WTC11 (cell line): Measurements from ENCODE around the gene LASP1NB.

ENCODE experiments used
- CBFB ChIP-seq: sonication (generic); formaldehyde crosslinking; IDR thresholded peaks from 2 replicates; pipeline ENCODE4 v1.8.1; 2022; ENCODE audit warnings: mild to moderate bottlenecking, low read depth, missing genetic modification reagents
- TF ChIP-seq, protein P1 (sequence below): fragments of 250-450 bp; sonication (Bioruptor Pico); IDR thresholded peaks from 2 replicates; pipeline ENCODE4 v1.9.0; 2021; ENCODE audit warnings: moderate library complexity, mild to moderate bottlenecking, inconsistent platforms, borderline replicate concordance
- TF ChIP-seq, protein P2 (sequence below): fragments of 200-600 bp; IDR thresholded peaks from 2 replicates; pipeline ENCODE4 v1.8.0; 2022; ENCODE audit warnings: antibody characterized with exemption

DNA sequence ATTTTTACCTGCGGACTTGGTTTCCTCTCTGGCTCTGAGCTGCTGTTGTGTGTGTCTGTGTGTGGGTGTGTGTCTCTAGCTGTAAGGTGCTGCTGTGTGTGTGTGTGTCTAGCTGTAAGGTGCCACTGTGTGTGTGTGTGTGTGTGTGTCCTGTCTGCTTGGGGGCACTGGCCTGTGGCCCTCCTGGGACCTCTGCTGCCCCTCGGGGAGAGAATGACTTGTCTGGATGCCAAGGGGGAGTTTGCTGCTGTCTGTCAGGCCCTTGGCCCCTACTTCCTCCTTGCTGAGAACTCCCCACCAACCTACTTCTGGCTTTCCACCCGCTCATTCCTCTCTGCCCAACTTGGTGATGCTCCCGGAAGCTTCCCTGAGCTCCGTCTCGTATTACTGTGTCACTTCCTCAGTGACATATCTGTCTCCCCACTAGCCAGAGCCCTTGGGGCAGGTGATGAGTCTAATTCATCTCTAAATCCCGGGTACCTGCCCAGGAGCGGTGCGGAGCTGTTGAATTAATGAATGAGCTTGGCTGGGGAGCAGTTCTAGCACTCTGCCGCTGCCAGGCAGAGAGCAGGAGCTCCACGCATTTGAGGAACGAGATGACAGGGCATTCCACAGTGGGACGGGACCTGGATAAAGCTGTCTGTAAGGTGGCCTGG, 3.5 kb upstream of the LASP1NB start:
- TF ChIP-seq, protein P1, sequence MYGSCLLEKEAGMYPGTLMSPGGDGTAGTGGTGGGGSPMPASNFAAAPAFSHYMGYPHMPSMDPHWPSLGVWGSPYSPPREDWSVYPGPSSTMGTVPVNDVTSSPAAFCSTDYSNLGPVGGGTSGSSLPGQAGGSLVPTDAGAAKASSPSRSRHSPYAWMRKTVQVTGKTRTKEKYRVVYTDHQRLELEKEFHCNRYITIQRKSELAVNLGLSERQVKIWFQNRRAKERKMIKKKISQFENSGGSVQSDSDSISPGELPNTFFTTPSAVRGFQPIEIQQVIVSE (CRISPR knock-in tag), result no peak
- TF ChIP-seq, protein P2, sequence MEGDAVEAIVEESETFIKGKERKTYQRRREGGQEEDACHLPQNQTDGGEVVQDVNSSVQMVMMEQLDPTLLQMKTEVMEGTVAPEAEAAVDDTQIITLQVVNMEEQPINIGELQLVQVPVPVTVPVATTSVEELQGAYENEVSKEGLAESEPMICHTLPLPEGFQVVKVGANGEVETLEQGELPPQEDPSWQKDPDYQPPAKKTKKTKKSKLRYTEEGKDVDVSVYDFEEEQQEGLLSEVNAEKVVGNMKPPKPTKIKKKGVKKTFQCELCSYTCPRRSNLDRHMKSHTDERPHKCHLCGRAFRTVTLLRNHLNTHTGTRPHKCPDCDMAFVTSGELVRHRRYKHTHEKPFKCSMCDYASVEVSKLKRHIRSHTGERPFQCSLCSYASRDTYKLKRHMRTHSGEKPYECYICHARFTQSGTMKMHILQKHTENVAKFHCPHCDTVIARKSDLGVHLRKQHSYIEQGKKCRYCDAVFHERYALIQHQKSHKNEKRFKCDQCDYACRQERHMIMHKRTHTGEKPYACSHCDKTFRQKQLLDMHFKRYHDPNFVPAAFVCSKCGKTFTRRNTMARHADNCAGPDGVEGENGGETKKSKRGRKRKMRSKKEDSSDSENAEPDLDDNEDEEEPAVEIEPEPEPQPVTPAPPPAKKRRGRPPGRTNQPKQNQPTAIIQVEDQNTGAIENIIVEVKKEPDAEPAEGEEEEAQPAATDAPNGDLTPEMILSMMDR, result no peak
- no peak for TF ChIP-seq CBFB (CRISPR knock-in tag)
